ENCODE results near the gene NLRP9.
"Not testable (repeated sequence)": the region's sequence is repeated elsewhere in the genome, so short reads cannot be mapped to it uniquely, and the experiment has no call there.

NLRP9 gene

DNA sequence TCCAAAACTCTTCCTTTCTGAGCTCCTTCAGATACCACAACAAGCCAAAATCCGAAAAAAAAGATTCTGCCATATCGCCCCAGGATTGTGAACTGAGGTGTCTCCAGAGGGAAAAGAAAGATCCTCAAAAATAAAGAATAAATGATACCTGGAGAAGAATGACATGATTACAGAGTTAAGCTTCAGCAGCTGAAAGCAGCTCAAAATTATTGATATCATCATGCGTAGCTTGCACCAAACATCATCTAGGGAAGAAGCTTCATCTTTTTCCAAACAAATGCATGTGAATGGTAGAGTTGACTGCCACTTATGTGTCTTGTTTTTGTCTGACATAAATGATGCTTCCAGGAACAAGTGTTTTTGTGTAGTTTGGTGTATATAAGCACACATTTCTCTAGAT, at the start of gene NLRP9:
Gene NLRP9, minus strand, starts transcription at position 101 of the 400 bp plus-strand sequence. Its CDS starts 28 bp downstream, at position 73.
- no peak for DNase-seq

GRCh38 chr19:55781112-55781511, 42.9 kb upstream of the NLRP9 start:
- no peak for DNase-seq

- no peak for DNase-seq
Observed at GRCh38 chr19:55778331-55778730, 40.1 kb upstream of the NLRP9 start.

DNA sequence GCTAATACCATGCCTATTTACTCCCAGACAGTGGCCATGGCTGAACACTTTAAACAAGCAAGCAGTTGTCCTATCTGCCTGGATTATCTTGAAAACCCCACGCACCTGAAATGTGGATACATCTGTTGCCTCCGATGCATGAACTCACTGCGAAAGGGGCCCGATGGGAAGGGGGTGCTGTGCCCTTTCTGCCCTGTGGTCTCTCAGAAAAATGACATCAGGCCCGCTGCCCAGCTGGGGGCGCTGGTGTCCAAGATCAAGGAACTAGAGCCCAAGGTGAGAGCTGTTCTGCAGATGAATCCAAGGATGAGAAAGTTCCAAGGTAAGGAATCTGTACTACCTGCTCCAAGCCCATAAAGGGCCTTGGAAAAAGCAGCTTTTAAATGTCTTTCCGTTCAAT, 39.3 kb upstream of the NLRP9 start:
- DNase-seq = no peak

DNA sequence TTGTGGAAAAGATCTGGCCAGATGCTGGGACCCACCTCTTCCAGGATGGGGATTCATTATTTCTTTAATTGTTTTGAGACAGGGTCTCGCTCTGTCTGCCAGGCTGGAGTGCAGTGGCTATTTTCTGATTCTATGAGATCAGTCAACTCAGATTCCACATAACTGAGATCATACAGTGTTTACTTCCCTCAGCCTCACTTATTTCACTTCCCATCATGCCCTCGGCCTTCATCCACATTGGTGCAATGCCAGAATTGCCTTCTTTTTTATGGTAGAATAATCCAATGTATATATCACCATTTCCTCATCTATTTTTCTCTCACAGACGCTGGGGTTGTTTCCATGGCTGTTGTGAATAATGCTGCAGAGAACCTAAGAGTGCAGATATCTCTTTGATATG, 31.4 kb upstream of the NLRP9 start:
- DNase-seq = not testable (repeated sequence)

- not testable (repeated sequence) for DNase-seq
Observed at GRCh38 chr19:55768818-55769217, 30.6 kb upstream of the NLRP9 start, which contains the start of gene RFPL4AL1. RFPL4AL1 (plus strand) TSS chr19:55769118; CDS start chr19:55771805, 2,687 bp downstream.

DNA sequence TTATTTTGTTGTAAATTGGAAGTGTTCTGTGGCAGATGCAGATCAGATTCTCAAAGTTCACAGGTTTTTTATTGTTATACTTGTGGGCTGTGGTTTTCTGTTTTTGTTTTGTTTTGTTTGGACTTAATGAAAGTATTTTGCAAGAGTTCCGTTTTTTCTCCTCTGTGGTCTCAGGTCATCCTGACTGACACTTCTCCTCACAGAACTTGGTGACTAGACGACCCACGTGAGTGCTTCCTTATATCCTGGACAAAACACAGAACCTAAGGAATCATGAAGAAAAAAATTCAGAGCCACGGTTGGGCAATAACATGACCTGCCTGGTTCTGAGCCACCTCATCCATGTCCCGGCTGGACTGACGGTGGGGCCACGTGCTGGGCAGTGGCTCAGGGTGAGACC, 28.3 kb upstream of the NLRP9 start:
- no peak for DNase-seq

- not testable (repeated sequence) for DNase-seq
Observed at GRCh38 chr19:55758797-55759196, 20.6 kb upstream of the NLRP9 start, which contains the start of gene RFPL4A. RFPL4A (plus strand) TSS chr19:55759097; CDS start chr19:55761801, 2,704 bp downstream.

- DNase-seq = not testable (repeated sequence)
Observed at GRCh38 chr19:55756808-55757207, 18.6 kb upstream of the NLRP9 start.

DNA sequence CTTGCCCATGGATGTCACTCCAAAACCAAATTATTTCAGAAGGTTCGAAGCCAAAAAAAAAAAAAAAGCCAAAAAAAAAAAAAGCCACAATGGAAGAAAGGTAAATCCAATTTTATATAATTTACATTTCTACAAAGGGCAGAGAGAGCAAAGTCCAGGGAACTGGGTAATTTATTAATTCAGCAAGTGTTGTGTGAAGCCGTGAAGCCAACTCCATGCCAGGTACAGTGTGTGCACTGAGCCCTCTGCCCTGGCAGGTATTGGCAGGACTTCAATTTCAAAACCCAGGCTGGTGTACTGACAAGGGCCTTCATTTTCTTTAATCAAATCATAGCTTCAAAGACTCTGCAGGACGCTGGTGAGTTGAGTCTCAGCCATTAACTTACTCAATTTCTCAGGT, 15.2 kb upstream of the NLRP9 start:
- no peak for DNase-seq

DNA sequence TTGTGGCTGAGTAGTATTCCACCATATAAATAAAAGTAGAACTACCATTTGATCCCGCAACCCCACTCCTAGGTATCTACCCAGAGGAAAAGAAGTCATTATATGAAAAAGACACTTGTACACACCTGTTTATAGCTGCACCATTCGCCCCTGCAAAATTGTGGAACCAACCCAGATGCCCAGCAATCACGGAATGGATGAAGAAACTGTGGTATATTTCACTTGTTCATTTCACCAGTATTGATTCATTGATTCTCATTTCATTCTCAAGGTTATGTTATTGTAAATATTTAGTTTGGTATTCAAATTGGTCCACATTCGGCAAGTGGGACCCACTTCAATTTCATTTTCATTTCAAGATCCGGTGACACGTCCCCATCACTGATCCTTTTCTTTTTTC, 12.5 kb upstream of the NLRP9 start:
- DNase-seq = no peak

GRCh38 chr19:55730378-55730777, 7.8 kb downstream of the NLRP9 start:
- DNase-seq = not testable (repeated sequence)

GRCh38 chr19:55723491-55723890, 14.7 kb downstream of the NLRP9 start:
- no peak for DNase-seq

DNA sequence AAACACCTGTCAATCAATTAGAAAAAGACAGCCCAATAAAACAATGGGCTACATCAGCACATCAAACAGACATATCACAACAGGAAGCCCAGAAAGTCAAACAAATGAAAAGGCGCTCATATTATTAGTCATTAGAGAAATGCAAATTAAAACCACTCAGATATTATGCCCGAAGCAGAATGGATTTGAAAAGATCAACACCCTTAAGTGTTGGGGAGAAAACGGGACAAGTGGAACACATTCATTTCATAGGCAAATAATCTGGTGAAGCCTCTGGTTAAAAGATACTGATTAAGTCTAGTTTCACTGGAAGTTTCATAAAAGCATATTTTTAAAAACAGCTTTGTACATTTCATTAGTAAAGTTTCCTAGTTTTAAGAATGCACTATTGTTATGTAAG, 17.4 kb downstream of the NLRP9 start:
- DNase-seq = no peak

DNA sequence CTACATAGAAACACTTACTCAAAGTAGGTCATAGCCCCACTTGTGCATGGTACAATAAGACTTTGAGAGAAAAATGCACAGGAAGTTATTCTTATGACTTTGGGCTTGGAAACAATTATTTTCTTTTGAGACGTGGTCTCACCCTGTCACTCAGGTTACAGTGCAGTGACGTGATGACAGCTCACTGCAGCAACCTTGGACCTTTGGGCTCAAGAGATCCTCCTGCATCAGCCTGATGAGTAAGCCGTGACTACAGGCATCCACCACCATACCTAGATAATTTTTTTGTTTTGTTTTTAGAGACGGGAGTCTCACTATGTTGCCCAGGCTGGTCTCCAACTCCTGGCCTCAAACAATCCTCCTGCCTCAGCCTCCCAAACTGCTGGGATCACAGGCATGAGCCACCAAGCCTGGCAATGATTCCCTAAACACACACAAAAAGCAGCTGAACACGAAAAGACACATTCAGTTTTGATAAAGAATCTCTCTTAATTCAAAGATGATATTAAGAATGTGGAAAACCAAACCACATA, 17.9 kb downstream of the NLRP9 start:
- no peak for DNase-seq

DNA sequence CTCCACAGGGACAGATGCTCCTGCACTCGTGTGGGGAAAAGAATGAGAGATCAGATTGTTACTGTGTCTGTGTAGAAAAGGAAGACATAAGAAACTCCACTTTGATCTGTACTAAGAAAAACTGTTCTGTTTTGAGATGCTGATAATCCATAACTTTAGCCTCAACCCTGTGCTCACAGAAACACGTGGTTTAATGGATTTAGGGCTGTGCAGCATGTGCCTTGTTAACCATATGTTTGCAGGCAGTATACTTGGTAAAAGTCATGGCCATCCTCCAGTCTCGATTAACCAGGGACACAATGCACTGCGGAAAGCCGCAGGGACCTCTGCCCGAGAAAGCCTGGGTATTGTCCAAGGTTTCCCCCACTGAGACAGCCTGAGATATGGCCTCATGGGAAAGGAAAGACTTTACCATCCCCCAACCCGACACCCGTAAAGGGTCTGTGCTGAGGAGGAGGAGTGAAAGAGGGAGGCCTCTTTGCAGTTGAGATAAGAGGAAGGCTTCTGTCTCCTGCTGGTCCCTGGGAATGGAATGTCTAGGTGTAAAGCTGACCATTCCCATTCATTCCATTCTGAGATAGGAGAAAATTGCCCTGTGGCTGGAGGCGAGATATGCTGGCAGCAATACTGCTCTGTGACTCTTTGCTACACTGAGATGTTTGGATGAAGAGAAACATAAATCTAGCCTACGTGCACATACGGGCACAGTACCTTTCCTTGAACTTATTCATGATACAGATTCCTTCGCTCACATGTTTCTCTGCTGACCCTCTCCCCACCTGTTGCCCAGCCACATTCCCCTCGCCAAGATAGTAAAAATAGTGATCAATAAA, 20.1 kb downstream of the NLRP9 start:
- DNase-seq = not testable (repeated sequence)

- no peak for DNase-seq
Observed at GRCh38 chr19:55717251-55717650, 21.0 kb downstream of the NLRP9 start.

DNA sequence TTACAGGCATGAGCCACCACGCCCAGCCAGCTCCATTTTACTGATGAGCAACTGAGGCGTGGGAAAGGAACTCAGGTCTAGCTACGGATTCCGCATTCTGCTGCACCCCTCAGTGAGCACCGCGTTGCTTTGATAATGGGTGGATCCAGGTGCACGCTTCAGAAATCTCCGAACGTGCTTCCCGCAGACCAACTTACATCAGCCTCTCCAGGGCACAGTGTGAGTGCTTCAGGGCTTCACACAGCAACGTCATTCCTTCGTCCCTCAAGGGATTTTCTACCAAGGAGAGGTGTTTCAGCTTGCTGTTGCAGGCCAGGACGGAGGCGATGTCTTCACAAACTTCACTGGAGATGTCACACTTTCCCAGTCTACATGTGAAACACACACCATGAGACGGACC, 21.7 kb downstream of the NLRP9 start:
- no peak for DNase-seq

DNA sequence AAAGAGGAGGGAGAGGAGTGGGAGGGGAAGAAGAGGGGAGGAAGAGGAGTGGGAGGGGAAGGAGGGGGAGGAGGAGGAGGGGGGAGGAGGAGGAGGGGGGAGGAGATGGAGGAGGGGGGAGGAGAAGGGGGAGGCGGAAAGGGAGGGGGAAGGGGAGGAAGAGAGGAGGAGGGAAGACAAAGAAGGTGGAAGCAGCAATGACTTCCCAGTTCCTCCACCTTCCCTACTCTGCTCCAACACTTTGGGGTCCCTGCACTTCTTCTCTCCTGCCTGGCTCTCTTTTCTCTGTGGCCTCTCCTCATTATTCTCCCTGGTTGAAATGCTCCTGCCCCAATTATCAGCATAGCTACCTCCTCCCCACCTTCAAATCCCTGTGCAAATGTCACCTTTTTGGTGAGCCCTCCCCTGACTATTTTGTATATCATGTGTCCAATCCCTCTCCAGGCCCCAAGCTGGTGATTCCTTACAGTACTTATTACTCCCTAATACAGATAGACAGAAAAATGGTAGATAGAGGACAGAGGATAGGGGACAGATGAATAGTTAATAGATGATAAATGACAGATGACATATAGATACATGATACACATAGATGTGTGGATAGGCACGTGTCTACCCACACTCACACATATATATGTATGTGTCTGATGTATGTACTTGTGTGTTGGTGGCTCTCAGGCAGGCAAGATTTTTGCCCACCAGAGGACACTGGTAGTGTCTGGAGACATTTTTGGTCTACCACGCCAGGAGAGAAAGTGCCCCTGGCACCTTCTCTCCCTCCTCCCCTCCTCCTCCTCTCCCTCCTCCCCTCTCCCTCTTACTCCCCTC, 25.2 kb downstream of the NLRP9 start:
- no peak for DNase-seq

DNA sequence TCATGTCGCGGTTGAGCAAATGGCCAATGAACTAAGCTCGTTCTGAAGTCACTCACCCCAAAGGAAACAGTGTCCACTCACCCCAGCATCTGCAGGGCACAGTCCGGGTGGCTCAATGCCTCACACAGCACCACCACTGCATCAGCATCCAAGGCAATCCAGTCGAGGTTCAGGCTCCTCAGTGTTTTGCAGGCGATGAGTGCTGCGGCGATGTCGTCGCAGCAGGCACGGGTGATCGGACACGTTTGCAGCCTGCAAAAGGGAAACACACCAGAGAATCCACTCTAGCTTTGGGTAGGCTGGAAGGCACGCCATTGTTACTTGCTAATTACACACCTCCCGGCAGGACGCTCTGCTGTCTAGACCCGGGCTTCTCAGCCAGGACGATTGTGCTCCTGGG, 26.5 kb downstream of the NLRP9 start:
- no peak for DNase-seq

DNA sequence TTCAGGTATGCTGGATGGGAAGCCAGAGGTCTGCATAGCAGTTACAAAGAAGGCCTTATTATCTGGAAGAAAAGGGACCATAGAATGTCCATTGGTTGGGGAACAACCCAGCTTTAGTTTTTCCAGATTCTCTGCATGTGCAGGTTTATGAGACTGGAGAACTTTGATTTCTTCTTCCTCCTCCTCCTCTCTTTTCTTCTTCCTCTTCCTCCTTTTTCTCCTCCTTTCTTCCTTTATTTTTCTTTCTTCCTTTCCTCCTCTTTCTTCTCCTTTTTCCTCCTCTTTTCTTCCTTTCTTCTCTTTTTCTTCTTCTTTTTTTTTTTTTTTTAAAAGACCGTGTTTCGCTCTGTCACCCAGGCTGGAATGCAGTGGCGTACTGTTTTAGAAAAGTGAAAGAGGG, 32.2 kb downstream of the NLRP9 start:
- no peak for DNase-seq

DNA sequence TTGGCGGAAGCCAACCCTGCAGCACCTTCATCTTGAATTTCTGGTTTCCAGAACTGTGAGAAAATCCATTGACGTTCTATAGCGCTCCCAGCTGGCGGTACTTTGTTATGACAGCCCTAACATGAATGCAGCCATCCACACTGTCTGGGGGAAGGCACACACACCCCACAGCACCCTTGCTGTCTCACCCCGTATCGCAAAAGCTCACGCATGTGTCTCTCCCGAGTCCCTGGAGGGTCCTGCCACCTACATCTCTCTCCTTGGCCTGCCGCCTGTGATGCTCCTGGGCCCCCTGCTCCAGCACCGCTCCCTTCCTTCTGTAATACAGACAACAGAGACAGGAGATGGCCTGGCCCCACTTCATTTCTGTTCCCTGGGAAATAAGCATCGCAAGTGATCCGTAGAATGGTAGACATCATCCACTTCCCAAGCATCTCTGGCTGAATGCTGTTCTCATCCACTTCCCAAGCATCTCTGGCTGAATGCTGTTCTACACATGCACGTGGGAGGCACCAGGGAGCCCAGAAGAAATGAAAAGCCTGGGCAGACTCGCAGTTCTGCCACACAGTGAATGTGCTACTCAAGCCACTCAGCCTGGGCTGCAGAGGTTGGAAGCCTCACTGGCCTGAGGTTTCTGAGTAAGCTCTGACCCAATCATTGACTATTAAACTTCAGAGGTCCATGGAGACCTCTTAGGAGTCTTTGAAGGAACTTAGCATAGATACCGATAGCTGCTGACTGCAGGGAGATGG, 33.5 kb downstream of the NLRP9 start:
- no peak for DNase-seq

- DNase-seq = no peak
Observed at GRCh38 chr19:55703790-55704215, 34.4 kb downstream of the NLRP9 start.

All from NCI-H1417 treated with DMSO at 0.1 percent for 48 hours (cell line).